Middle frontal gyrus (tissue), 1 donor: ENCODE data around the gene CACNA1H.
"Not testable (repeated sequence)": the region's sequence is repeated elsewhere in the genome, so short reads cannot be mapped to it uniquely, and the experiment has no call there.

Experiments
- DNase-seq: peaks from one replicate; pipeline ENCODE4 v3.0.0-alpha.2; 2015; ENCODE audit warnings: low spot score; ENCODE audit errors: extremely low spot score

The CACNA1H gene

DNA sequence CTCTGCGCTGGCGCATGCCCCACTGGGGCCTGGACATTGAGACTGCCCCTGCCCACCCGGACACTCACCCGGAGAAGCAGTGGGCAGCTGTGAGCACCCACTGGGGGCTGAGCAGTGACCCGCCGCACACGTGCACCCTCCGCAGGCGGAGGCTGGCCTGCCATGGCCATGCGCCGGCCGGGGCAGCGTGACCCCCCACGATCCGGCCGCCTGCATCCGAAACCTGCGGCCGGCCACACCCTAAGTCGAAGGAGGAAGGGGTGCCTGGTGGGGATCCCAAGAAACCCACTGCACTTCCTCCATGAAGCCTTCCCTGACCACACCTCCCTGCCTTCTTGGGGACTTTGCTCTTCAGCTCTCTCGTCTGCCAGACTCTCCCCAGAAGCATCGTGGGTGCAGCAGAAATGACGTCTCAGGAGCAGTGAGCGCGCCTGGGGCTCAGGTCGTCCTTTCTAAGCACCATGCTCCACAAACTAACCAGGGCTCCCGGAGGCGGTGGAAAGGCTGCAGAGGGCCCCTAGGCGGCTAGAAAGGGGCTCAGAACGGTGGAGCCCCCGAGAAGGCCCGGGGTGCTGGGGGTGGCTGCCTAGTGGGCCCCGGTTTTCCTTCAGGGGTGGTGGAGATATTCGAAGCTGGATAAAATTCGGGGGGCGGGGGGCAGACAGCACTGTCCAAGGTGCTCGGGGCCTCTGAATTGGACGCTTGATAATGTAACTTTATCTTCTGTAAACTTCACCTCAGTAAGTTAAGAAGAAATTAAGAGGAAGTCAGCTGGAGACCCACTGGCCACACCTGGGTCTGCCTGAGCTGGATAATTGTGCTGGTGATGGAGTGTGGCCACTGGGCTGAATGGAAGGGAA is 70.7 kb downstream of the CACNA1H start:
- DNase-seq, result no peak

DNA sequence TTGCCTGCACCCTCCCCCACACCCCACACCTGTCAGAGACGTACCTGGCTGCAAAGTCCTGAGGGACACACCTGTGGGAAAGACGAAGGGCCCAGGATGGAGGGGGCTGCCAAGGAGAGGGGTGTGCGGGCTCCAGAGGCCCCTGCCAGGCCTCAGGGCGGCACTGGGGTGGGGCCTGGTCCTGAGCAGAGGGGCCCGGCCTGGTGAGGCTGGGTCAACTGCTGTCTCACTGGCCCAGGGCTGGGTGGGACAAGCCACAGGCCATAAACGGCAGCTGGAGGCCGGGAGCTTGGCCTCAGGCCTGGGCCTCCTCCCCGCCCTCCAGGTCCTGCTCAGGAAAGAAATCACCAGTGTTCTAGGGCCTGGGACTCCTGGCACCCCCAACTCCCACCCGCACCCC is 71.7 kb downstream of the CACNA1H start:
- DNase-seq, result no peak

DNA sequence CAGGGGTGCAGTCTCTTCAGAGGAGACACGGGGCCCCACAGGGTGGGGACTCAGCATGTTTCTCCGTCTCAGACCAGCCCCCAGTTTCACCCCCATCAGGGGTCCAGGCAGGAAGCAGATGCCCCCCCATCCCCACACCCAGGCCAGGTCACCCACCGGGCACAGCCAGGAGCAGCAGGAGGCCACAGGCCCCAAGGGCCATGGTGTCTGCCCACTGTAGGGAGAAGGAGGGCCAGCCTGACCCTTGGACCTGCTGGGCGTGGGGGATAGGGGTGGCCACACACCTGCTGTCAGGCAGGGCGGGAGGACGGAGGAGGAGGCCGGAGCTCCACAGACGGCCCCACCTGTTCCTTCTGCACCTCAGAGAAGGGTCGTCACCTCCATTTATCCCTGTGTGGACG is 72.1 kb downstream of the CACNA1H start, which contains the start of gene TPSG1:
TPSG1 (minus strand) TSS at position 218 of the 401 bp plus-strand sequence; CDS start at position 202, 16 bp downstream.
- no peak for DNase-seq

DNA sequence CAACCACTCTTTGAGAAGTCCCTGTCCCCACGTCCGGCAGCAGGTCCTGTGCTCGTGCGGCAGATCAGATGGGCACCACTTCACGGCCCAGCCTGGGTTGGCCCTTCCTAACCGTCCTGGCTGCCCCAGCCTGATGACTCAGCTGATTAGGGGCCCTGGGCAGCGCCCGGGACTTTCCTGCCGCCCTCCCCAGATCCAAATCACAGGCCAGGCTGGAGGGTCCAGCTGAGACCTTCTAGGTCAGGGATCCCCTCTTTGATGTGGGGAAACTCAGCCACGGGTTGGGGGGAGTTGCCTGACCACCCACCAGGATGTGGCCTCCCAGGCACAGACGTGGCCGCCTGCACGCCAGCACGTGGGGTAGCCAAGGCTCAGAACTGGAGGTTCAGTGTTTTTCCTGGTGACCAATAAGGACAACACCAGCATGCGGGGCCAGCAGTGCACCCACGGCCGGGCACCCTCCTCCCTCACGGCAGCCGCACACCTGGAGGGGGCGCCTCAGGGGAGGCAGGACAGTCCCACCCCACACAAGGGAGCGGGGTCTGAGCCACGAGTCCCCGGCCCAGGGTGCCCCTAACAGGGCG is 72.9 kb downstream of the CACNA1H start:
- DNase-seq, result not testable (repeated sequence)

DNA sequence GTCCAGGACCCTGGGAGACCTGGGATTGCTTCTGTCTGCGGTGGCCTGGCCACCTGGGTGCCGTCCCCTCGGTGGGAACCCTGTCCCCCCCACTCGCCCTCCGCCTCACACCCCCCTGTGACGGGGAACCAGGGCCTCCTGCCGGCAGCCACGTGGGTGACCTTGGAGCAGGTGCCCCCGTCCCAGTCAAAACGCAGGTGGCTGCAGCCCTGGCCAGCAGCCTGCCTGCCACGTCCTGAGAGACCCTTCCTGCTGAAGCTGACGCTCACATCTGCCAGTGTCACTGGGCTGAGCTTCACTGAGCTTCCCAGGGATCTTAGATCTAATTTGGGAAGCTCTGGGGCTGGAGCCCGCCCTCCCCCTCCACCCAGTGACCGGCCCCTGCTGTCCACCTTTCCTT is 73.8 kb downstream of the CACNA1H start:
- not testable (repeated sequence) for DNase-seq

DNA sequence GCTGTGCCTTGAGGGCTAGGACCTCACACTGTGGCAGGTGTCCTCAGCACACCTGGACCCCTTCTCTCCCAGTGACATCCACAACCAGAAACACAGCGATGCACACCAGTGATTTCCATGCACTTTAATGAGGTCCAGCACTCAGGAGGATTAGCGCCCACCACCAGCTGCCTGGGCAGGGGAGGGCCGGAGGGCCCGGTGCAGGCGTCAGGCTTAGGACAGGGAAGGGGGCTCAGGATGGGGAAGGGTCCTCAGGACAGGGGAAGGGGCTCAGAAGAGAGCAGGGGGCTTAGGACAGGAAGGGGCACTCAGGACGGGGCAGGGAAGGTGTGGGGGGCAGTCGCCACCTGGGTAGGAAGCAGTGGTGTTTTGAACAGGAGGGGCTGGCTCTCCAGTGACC is 75.3 kb downstream of the CACNA1H start:
- DNase-seq, result not testable (repeated sequence)

DNA sequence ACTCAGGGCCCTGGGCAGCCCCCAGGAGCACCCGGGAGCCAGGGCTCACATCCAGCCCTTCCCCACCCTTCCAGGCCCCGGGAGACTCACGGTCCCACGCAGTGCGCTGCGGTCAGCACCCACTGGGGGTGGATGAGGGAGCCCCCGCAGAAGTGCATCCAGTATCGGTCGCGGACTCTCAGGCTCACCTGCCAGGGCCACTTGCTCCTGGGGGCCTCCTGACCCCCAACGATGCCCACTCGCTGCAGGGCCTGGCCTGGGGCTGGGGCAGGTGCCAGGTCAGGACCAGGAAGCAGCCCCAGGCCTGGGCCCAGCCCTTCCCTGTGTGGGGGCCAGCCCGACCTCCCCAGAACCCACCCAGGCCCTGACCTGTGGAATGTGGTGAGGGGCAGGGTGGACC is 76.6 kb downstream of the CACNA1H start:
- not testable (repeated sequence) for DNase-seq

DNA sequence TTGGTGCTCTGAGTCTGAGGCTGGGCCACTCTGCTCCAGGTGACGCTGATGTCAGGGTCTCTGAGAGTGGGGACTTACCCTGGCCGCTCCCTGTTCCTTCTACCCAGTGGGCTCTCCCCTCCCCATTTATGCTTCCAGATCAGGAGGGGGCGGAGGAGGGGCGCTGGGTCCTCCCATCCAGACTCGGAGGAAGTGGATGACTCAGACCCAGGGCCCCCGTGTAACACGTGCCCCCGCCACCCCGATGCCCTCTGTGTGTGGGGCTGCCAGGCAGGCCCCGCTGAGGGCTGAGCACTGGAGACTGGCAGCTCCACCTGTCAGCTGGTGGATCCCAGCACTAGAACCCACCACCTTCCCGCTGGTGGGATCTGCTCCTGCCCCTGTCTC is 77.2 kb downstream of the CACNA1H start, which contains the start of gene TPSB2:
TPSB2 (minus strand) TSS at position 101 of the 387 bp plus-strand sequence. CDS start 233 bp downstream, outside the sequence.
- DNase-seq, result not testable (repeated sequence)

DNA sequence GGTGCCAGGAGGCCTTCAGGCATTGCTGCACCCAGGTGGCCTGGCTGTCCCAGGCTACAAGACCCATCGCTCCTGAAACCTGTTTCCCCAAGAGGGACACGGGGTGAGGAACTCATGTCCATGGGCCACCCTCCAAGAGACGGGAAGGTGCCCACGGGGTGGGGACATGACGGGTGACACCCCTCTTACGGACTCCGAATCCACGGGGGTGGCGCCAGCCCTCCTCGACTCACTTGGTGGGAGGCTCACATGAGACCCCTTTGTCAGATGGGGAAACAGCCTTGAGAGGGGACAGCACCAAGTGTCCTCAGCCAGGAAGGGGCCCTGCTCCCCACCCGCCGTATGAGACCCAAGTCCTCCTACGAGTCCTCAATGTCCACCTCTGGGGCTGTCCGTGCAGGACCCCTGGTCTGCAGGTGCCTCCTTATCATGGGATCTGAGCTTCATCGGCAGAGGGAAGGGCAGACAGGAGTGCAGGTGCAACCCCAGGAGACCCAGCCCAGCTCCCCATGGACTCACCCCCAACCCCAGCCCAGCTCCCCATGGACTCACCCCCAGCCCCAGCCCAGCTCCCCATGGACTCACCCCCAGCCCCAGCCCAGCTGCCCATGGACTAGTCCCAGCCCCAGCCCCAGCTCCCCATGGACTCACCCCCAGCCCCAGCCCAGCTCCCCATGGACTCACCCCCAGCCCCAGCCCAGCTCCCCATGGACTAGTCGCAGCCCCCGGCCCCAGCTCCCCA is 77.7 kb downstream of the CACNA1H start:
- DNase-seq, result not testable (repeated sequence)

DNA sequence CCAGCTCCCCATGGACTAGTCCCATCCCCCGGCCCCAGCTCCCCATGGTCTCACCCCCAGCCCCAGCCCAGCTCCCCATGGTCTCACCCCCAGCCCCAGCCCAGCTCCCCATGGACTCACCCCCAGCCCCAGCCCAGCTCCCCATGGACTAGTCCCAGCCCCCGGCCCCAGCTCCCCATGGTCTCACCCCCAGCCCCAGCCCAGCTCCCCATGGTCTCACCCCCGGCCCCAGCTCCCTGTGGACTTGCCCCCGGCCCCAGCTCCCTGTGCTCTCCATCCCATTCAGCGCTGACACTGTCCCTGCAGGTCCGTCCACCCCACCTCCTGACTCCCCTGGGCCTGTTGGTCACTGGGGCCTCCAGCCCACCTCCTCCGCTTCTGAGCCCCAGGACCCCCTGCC is 78.4 kb downstream of the CACNA1H start:
- not testable (repeated sequence) for DNase-seq

DNA sequence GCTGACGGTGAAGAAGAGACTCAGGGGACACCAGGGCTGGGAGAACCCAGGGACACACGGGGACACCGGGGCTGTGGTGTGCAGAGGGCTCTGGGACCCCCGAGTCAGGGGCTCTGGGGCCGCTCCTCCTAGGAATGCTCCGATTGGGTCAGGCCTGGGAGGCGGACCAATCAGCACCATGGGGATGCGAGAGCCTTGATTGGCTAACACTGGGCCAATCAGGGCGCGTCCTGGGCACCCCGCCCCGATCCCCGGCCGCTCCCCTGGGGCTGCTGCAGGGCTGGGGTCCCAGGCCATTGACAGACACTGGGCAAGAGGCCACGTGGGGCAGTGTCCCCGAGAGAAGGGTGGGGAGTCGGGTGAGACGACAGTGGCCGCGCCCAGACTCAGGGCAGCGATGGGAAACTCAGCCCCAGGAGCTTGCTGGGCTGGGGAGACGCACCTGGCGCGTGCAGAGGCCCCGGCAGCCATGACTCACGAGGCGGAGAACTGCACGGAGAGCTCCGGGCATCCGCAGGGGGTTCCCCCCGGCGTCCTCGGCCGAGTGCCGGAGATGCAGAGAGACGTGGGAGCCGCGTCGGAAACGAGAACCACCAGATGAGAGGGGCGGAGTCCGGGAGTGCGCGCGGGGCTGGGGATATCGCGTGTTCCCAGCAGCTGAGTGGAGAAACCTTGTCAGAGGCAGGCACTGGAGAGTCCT is 79.3 kb downstream of the CACNA1H start:
- DNase-seq, result not testable (repeated sequence)

DNA sequence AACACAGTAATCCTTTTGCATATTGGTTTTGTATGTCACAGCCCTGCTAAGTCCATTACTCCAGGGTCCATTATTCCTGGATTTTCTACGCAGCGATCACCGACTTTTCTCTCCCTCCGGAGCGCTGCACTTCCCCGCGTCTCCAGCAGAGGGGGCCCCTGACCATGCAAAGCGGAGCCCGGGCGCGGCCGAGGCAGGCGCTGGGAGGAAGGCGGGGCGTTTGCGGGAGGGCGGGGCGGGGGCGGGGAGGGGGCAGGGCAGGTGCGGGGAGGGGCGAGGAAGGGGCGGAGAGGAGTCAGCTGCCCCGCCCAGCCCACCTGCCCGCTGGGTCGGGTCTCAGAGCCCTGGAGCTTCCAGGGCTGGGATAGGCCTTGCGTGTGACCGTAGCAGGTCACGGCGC is 83.8 kb downstream of the CACNA1H start:
- not testable (repeated sequence) for DNase-seq

DNA sequence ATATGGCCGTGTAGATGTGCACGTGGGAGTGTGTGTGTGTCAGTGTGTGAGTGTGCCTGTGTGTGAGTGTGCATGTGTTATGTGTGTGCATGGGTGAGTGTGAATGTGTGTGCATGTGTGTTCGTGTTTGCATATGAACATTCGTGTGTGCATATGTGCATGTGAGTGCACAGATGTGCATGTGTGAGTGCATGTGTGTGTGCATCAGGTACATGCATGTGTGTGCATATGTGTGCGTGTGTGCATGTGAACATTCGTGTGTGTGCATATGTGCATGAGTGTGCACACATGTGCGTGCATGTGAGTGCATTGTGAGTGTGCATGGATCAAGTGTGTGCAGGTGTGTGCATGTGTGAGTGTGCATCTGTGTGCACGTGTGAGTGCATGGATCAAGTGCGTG is 85.1 kb downstream of the CACNA1H start:
- no peak for DNase-seq

DNA sequence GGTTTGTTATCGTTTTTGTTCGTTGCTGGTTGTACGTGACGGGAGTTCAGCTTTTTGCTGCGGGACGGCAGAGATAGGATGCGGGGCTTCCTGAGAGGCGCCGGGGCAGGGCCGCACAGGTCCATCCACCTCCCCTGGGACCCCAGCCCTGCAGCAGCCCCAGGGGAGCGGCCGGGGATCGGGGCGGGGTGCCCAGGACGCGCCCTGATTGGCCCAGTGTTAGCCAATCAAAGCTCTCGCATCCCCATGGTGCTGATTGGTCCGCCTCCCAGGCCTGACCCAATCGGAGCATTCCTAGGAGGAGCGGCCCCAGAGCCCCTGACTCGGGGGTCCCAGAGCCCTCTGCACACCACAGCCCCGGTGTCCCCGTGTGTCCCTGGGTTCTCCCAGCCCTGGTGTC is 86.0 kb downstream of the CACNA1H start:
- not testable (repeated sequence) for DNase-seq

DNA sequence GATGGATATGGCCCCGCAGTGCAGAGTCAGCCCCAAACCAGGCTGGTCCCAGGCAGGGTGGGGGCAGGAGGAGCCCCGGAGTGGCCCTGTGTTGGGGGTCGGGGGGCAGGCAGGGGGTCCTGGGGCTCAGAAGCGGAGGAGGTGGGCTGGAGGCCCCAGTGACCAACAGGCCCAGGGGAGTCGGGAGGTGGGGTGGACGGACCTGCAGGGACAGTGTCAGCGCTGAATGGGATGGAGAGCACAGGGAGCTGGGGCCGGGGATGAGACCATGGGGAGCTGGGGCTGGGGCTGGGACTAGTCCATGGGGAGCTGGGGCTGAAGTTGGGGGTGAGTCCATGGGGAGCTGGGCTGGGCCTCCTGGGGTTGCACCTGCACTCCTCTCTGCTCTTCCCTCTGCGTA is 86.7 kb downstream of the CACNA1H start:
- DNase-seq, result not testable (repeated sequence)

DNA sequence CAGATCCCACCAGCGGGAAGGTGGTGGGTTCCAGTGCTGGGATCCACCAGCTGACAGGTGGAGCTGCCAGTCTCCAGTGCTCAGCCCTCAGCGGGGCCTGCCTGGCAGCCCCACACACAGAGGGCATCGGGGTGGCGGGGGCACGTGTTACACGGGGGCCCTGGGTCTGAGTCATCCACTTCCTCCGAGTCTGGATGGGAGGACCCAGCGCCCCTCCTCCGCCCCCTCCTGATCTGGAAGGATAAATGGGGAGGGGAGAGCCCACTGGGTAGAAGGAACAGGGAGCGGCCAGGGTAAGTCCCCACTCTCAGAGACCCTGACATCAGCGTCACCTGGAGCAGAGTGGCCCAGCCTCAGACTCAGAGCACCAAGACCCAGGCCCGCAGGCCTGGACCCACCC is 87.5 kb downstream of the CACNA1H start, which contains the start of gene TPSAB1:
TPSAB1 (plus strand) TSS at position 270 of the 400 bp plus-strand sequence. CDS start 234 bp downstream, outside the sequence.
- not testable (repeated sequence) for DNase-seq

DNA sequence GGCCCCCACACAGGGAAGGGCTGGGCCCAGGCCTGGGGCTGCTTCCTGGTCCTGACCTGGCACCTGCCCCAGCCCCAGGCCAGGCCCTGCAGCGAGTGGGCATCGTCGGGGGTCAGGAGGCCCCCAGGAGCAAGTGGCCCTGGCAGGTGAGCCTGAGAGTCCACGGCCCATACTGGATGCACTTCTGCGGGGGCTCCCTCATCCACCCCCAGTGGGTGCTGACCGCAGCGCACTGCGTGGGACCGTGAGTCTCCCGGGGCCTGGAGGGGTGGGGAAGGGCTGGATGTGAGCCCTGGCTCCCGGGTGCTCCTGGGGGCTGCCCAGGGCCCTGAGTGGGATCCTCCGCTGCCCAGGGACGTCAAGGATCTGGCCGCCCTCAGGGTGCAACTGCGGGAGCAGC is 88.2 kb downstream of the CACNA1H start:
- DNase-seq, result not testable (repeated sequence)

DNA sequence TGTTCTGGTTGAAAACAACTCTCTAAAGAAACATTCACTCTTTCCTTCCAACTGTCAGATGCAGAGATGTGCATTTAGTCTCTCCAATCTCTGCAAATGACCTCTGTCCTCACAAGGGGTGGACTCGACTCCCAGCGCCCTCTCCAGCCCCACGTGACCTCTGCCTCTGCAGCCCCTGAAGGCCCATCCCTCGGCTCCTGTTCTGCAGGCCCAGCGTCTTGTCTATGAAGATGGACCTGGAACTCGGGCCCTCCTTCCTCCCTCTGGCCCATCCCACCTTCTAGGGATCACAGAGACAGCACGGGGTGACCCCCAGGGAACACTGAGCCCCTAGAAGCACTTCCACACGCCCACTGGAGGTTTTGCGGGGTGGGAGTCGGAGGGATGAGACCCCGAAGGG is 90.5 kb downstream of the CACNA1H start:
- not testable (repeated sequence) for DNase-seq

DNA sequence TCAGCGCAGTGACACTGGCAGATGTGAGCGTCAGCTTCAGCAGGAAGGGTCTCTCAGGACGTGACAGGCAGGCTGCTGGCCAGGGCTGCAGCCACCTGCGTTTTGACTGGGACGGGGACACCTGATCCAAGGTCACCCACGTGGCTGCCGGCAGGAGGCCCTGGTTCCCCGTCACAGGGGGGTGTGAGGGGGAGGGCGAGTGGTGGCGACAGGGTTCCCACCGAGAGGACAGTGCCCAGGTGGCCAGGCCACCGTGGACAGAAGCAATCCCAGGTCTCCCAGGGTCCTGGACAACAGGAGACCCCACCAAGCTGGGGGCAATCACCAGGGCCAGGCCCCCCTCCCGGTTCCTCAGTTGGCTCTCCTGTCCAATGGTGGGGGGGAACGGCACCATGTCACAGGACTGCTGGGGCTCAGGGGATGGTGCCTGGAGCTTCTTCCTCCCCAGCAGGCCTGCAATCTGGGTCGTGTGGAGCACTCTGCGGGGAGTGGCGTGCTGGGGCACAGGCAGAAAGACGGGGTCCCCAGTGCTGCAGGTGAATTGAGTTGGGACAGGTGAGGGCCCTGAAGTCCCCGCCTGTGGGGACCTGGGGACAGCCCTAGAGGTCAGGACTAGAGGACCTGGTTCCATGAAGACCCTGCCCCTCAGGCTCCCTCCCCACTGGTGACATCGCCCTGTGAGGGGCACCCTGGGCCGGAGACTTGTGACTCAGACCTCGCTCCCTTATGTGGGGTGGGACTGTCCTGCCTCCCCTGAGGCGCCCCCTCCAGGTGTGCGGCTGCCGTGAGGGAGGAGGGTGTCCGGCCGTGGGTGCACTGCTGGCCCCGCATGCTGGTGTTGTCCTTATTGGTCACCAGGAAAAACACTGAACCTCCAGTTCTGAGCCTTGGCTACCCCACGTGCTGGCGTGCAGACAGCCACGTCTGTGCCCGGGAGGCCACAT is 91.3 kb downstream of the CACNA1H start:
- DNase-seq, result not testable (repeated sequence)

DNA sequence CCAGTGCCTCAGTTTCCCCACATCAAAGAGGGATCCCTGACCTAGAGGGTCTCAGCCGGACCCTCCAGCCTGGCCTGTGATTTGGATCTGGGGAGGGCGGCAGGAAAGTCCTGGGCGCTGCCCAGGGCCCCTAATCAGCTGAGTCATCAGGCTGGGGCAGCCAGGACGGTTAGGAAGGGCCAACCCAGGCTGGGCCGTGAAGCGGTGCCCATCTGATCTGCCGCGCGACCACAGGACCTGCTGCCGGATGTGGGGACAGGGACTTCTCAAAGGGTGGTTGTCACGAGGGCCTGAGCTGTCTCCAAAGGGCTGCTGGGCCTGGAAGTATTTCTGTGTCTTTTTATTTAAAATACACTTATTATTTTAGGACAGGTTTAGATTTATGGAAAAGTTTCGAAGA is 92.0 kb downstream of the CACNA1H start:
- DNase-seq, result no peak
